HG03575 (cell line): ENCODE measurements around the gene AKAP6.
"Not testable (repeated sequence)": the region's sequence is repeated elsewhere in the genome, so short reads cannot be mapped to it uniquely, and the experiment has no call there.

Experiments
- ATAC-seq: cut with Tn5 transposase; IDR thresholded peaks from one replicate; pipeline ENCODE4 v1.9.1; 2021; ENCODE audit not compliant: unreplicated experiment, insufficient number of reproducible peaks, low FRiP score; ENCODE audit errors: extremely low read depth

Gene AKAP6

DNA sequence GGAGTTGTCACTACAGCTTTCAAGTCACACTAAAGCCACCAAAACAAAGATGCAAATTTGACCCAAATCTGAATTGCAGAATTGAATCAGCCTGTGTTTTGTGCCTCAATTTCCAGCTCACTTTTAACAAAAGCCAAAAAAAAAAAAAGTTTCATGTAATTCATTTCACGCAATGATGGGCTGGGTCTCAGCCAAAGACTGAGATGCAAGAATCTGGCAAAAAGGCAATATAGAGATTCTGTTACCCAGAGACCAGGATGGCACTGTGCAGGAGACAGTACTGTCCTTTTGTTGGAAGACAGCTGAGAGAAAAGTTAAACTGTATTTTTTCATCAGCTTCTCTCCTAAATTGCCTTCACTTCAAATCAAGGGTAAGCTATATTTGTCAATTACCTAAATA lies 403.9 kb downstream of the AKAP6 start:
- ATAC-seq: no peak

- no peak for ATAC-seq
Measured at GRCh38 chr14:32734261-32734660, 405.2 kb downstream of the AKAP6 start.

DNA sequence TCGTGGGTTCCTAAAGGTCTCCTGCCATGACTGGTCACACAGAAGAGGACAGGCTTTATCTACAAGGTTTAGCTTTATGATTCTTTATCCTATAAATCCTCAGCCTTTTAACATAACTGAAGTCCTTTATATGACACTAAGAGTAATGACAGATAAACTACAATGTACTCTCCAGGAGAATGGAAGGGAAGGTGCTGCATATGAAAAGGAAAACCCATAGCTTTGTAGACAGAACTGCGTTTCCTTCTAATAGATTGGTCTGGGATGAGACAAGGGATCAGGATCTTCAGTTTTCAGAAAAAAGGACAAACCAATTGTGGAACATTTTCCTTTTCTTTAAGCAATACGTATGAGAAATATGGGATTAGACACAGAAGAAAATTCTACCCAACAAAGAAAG lies 408.5 kb downstream of the AKAP6 start:
- no peak for ATAC-seq

DNA sequence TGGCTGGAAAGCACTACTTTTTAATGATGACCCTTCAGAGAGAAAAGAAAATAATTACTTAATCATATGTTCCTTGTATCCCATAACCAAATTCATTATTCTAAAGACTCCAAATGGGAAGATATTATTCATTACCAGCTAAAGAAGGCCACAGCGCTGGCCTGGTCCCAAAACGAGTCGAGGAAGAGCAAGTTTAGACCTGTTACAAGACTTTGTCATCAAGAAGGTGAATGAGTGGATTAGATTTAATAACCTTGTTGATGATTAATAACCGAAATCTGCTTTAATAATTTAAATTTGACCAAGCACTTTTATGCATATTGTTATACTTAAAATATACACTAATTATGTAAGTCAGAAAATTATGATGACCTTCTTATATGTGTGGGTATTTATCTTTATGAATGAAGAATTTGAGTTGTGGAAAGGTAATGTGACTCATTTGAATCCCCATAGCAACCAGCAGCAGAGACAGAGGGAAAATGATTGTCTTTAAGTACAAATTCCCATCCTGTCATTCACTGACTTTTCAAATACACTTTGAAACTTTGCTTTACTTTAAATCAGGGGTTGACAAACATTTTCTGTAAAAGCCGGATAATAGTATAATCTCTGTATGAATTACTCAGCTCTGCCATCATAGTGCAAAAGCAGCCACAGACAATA lies 409.2 kb downstream of the AKAP6 start:
- ATAC-seq: no peak

GRCh38 chr14:32744811-32745445 lies 415.8 kb downstream of the AKAP6 start:
- ATAC-seq: no peak

- ATAC-seq: no peak
Measured at GRCh38 chr14:32754209-32754608, 425.1 kb downstream of the AKAP6 start.

- ATAC-seq: no peak
Measured at GRCh38 chr14:32756173-32756572, 427.1 kb downstream of the AKAP6 start.

- ATAC-seq: no peak
Measured at GRCh38 chr14:32756775-32757174, 427.7 kb downstream of the AKAP6 start.

DNA sequence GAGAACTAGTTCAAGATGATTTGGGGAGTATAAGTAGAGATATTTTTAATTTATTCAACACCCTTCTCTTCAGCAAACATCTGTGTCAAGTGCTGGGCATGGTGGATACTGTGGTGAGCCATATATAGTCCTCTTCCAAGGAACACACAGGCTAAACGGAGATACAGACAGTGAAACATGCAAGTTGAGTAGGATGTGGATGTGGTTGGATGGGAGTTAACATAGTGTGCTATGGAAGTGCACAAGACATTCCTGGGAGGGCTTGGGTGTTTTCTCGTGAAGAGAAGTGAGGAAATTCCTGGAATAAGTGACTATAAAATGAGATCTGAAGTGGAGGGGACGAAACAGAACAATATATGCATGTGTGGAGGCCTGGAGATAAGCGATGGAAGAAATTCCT lies 428.5 kb downstream of the AKAP6 start:
- ATAC-seq: no peak

- no peak for ATAC-seq
Measured at GRCh38 chr14:32761381-32761968, 432.4 kb downstream of the AKAP6 start.

- ATAC-seq: no peak
Measured at GRCh38 chr14:32762886-32763285, 433.8 kb downstream of the AKAP6 start.

GRCh38 chr14:32763673-32764072 lies 434.6 kb downstream of the AKAP6 start:
- no peak for ATAC-seq

DNA sequence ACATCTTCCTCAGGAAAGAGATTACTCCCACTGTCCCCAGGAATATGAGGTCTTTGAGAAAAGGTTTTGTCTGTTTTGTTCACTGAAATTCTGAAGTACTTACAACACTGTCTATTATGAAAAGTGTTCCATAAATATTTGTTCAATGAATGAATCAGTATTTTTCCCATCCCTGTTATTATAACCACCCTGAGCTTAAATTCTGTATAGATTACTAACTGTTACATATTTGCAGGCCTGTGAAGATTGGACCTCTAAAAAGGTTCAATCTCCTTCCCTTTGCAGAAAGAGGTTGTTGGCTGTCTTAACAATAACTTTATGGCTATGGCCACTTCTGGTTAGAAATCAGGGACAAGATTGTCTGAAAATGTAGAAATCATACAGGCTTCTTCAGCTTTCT lies 435.0 kb downstream of the AKAP6 start:
- no peak for ATAC-seq

DNA sequence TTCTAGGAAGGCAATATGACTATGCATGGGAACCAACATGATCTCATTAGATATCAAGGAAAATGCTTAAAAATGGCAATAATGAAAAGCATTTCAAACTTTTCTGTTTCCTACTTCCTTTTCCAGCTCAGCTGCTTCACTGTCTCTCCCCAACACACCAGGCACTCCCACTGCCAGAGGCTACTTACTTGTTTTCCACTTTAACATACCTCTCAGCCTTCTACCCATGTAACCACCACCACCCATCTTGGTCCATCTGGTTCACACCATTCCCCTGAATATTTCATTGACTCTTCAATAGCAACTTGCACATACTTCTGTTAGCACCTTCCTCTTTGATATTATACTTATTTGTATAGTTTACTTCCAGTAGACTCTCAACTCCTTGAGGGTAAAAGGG lies 441.3 kb downstream of the AKAP6 start:
- ATAC-seq: no peak

DNA sequence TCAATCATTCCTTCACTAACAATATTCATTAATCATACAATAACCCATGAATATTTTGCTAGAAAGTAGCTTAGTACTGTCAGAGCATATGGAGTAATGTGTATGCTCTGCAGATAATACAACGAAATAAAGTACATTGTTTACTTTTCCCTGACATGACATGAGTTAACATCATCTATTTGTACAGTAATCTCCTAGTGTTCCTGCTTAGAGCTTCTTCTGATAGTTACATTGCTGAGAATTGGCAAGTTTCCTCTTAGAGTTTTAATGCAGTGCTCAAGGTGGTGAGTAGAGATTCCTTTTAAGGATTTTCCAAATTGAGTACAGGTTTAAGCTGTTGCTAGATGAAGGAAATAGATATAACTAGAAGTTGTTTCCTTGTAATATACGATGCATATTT lies 445.1 kb downstream of the AKAP6 start:
- no peak for ATAC-seq

DNA sequence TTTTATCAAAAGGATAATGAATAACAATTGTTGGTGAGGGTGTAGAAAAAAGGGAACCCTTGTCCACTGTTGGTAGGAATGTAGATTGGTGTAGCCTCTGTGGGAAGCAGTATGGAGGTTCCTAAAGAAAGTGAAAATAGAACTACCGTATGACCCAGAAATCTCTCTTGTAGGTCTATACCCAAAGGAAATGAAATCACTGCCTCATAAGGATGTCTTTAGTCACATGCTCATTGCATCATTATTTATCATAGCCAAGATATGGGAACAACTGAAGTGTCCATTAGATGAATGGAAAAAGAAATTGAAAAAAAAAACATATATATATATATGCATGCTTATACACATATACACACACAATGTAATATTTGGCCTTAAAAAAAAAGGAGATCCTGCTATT lies 450.7 kb downstream of the AKAP6 start:
- ATAC-seq: no peak

- no peak for ATAC-seq
Measured at GRCh38 chr14:32784405-32784804, 455.3 kb downstream of the AKAP6 start.

DNA sequence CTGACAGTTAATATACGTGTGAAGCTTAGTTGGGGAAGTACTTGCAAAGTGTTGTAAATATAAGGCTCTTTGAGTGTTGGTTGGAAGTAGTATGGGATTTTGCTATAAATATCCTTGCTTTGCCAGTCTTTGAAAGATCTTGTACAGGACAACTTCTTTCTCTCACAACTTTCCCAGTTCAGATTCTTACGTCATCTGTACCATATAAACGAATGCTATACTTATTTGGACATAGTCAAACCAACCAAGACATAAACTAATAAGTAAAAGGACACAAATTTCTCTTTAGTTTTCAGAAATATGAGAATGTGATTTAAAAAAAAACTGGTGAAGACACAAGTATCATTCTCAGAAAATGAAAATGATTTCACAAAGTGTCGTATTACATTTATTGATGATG lies 456.5 kb downstream of the AKAP6 start:
- ATAC-seq: no peak

- ATAC-seq: no peak
Measured at GRCh38 chr14:32786886-32787285, 457.8 kb downstream of the AKAP6 start.

DNA sequence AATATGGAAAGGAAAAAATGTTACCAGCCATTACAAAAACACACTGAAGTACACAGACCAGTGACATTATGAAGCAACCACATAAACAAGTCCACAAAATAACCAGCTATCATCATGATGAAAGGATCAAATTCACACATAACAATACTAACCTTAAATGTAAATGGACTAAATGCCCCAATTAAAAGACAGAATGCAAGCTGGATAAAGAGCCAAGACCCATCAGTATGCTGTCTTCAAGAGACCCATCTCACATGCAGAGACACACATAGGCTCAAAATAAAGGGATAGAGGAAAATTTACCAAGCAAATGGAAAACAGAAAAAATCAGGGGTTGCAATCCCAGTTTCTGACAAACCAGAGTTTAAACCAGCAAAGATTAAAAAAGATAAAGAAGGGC lies 463.9 kb downstream of the AKAP6 start:
- not testable (repeated sequence) for ATAC-seq

- ATAC-seq: no peak
Measured at GRCh38 chr14:32800320-32800719, 471.2 kb downstream of the AKAP6 start.
